HepG2 (cell line): ENCODE data around the gene F12. TPM values are rescaled to one million over a fixed set of nuclear protein-coding genes. Genes with fewer than 3 reads are reported as not detected.
A peak's percentile ranks its signal among the peaks of the same experiment; 100 is the strongest.

Experiments
- ATF1 ChIP-seq: IDR thresholded peaks from 2 replicates; pipeline ENCODE4 v1.6.1; 2016; ENCODE audit warnings: mild to moderate bottlenecking, control low read depth
- CHCHD3 ChIP-seq: sonication (generic); formaldehyde crosslinking; IDR thresholded peaks from 2 replicates; pipeline ENCODE4 v1.8.0; 2022; ENCODE audit warnings: mild to moderate bottlenecking, missing genetic modification reagents, moderate library complexity
- EHMT2 ChIP-seq: fragments of 200-600 bp; sonication (generic); IDR thresholded peaks from 2 replicates; pipeline ENCODE4 v1.7.0; 2017; ENCODE audit warnings: antibody characterized with exemption, low read depth, low read length, borderline replicate concordance
- FOXO4 ChIP-seq: sonication (generic); formaldehyde crosslinking; conservative IDR thresholded peaks from 2 replicates; pipeline ENCODE4 v1.8.1; 2023; ENCODE audit warnings: missing genetic modification reagents
- GTF2F1 ChIP-seq: fragments of 150-350 bp; IDR thresholded peaks from 2 replicates; pipeline ENCODE4 v1.6.1; 2014; ENCODE audit warnings: low read length
- KMT2A ChIP-seq: sonication (generic); formaldehyde crosslinking; IDR thresholded peaks from 2 replicates; pipeline ENCODE4 v1.4.0; 2020; ENCODE audit warnings: missing genetic modification reagents
- TRIM24 ChIP-seq: sonication (generic); formaldehyde crosslinking; IDR thresholded peaks from 2 replicates; pipeline ENCODE4 v1.8.0; 2022; ENCODE audit warnings: mild to moderate bottlenecking, missing genetic modification reagents
- ZMYM3 ChIP-seq: sonication (generic); formaldehyde crosslinking; IDR thresholded peaks from 2 replicates; pipeline ENCODE4 v1.5.1; 2020; ENCODE audit warnings: mild to moderate bottlenecking, missing genetic modification reagents
- ZNF101 ChIP-seq: sonication (generic); formaldehyde crosslinking; IDR thresholded peaks from 2 replicates; pipeline ENCODE4 v1.4.0; 2020; ENCODE audit warnings: mild to moderate bottlenecking, low read depth, missing genetic modification reagents, borderline replicate concordance
- ZNF205 ChIP-seq: IDR thresholded peaks from 2 replicates; pipeline ENCODE4 v1.6.1; 2018; ENCODE audit warnings: missing biosample characterization, missing genetic modification reagents
- ZNF230 ChIP-seq: sonication (generic); formaldehyde crosslinking; IDR thresholded peaks from 2 replicates; pipeline ENCODE4 v1.4.0; 2020; ENCODE audit warnings: mild to moderate bottlenecking, missing genetic modification reagents
- ZNF577 ChIP-seq: sonication (generic); formaldehyde crosslinking; IDR thresholded peaks from 2 replicates; pipeline ENCODE4 v1.4.0; 2020; ENCODE audit warnings: mild to moderate bottlenecking, low read depth, missing genetic modification reagents, borderline replicate concordance
- ZNF619 ChIP-seq: sonication (generic); formaldehyde crosslinking; IDR thresholded peaks from 2 replicates; pipeline ENCODE4 v1.4.0; 2020; ENCODE audit warnings: mild to moderate bottlenecking, missing genetic modification reagents
- ZNF740 ChIP-seq: sonication (generic); formaldehyde crosslinking; IDR thresholded peaks from 2 replicates; pipeline ENCODE4 v1.4.0; 2020; ENCODE audit warnings: missing genetic modification reagents
- ZNF83 ChIP-seq: sonication (generic); formaldehyde crosslinking; IDR thresholded peaks from 2 replicates; pipeline ENCODE4 v1.4.0; 2020; ENCODE audit warnings: missing genetic modification reagents, mild to moderate bottlenecking, borderline replicate concordance
- ZNF883 ChIP-seq: sonication (generic); formaldehyde crosslinking; IDR thresholded peaks from 2 replicates; pipeline ENCODE4 v1.5.1; 2020; ENCODE audit warnings: mild to moderate bottlenecking, missing genetic modification reagents; ENCODE audit errors: not compliant biosample characterization
- polyA plus RNA-seq, 8 experiments: library from polyadenylated mRNA; depleted of rRNA in 3 of 8; stranded (reverse) in 7 of 8; unstranded in 1 of 8; fragments of >200 nt; fragmentation: Illumina TruSeq in 4 of 8; extraction: Trizol in 4 of 8; gene quantifications; 2 replicates each; pipeline versions ENCODE4 v1.2.1 to v1.2.3, GENCODE V29; 2011 to 2016; ENCODE audit warnings: low read depth in 4 of 8, missing spikeins in 1 of 8, mixed read lengths in 1 of 8; ENCODE audit not compliant: insufficient read depth in 1 of 8
- total RNA-seq, 5 experiments: library from RNA; depleted of rRNA; stranded (reverse); fragments of >200 nt; fragmentation: Illumina TruSeq; extraction: Trizol; gene quantifications; 2 replicates each; pipeline ENCODE4 v1.2.3, GENCODE V29; 2016; ENCODE audit warnings: low read depth in 1 of 5

F12 gene
- total and polyA plus RNA-seq, 2 of the 13 experiments (the other 11 are each of a cell fraction or from before 2014, with no cell fraction given) = 2.5 to 3.0 TPM

DNA sequence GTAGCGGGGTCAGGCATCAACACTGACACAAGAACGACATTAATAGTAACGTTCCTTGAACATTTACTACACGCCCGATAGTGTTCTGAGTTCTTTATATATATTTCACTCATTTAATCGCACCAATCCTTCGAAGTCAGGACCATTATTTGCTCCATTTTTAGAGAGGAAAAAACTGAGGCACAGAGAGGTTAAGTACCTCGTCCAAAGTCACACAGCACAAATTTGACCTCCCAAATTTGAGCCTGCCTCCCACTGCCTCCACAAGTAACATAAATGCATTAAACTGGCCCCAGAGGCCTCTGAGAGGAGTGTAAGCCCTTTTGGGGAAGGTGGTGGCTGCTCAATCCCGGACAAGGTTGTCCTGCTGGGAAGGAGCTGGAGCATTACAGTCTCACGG, 45.8 kb downstream of the F12 start (continued):
- TF ChIP-seq FOXO4 (0 out of 2 replicates have a peak, but pooled peaks have one; percentile 41), ZMYM3 (CRISPR knock-in tag) (peak; percentile 92), ATF1 (no peak), ZNF205 (no peak), ZNF83 (CRISPR knock-in tag) (no peak), CHCHD3 (CRISPR knock-in tag) (no peak), ZNF230 (CRISPR knock-in tag) (no peak), EHMT2 (no peak), ZNF883 (no peak), ZNF577 (CRISPR knock-in tag) (no peak), ZNF740 (CRISPR knock-in tag) (no peak), GTF2F1 (no peak), KMT2A (CRISPR knock-in tag) (no peak), ZNF619 (no peak), TRIM24 (CRISPR knock-in tag) (no peak), ZNF101 (CRISPR knock-in tag) (no peak)
